ENCODE results near the gene TOPBP1. TPM values are rescaled to one million over a fixed set of nuclear protein-coding genes. Genes with fewer than 3 reads are reported as not detected.

Gene TOPBP1
- total and polyA plus RNA-seq, 2 of the 8 experiments (the other 6 are each of a cell fraction or from before 2014, with no cell fraction given), result 19.7 to 35.9 TPM

DNA sequence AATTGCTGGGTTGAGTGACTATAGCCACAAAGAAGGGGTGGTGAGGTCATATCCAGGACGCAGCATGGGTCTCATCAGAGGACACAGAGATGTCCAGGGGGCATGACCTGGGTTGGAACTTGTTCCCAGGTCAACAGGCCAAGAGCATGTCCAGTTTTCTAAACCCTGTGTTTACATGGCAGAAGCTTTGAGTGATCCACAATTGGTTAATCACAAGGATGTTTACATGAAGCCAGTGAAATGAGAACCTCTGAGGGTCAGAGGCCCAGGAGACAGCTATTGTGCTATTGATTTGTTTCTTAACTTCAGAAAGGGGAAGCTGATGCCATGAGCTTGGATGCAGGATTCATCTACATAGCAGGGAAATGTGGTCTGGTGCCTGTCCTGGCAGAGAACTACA is 42.2 kb upstream of the TOPBP1 start:
- FAIRE-seq, result no peak
- POLR2A ChIA-PET (ENCODE audit: partially characterized antibody), result no interaction called here
- Histone ChIP-seq H3K14ac (ENCODE audit: insufficient read length) (no peak overlapping the region), H4K20me1 (replicated peaks in 1 of 2; ENCODE audit: control insufficient read depth in 1 of 2, insufficient read depth in 2 of 2, low read length in 2 of 2) (no peaks in the 10 kb centered on the region), H2BK5ac (ENCODE audit: low read depth, low read length) (no peak overlapping the region), H3K36me3 (ENCODE audit: control insufficient read depth in 2 of 4, insufficient read depth in 4 of 4, low read length in 3 of 4) (no peaks in the 10 kb centered on the region), H4K8ac (ENCODE audit: extremely low read depth, insufficient read depth, low read length) (no peak overlapping the region), H3K23me2 (ENCODE audit: low read depth, low read length) (no peaks in the 10 kb centered on the region), H2BK15ac (ENCODE audit: low read length) (no peak overlapping the region), H3K79me1 (ENCODE audit: low read depth, low read length) (no peaks in the 10 kb centered on the region), H3K4me1 (replicated peaks in 1 of 4; ENCODE audit: control insufficient read depth in 3 of 4, insufficient read depth in 4 of 4, low read length in 3 of 4) (no peaks in the 10 kb centered on the region), H3K4me3 (ENCODE audit: extremely low read depth in 1 of 4, insufficient read depth in 2 of 4, low read depth in 3 of 4, low read length in 4 of 4) (no peak overlapping the region), H3K9me3 (ENCODE audit: insufficient read depth in 2 of 2, low read depth in 1 of 2, low read length in 1 of 2) (no peaks in the 10 kb centered on the region), H3K23ac (ENCODE audit: insufficient read length) (no peak overlapping the region), H2BK120ac (replicated peaks; ENCODE audit: low read depth, low read length) (no peak overlapping the region), H3K27ac (ENCODE audit: low read depth, low read length) (no peak overlapping the region), H2BK20ac (ENCODE audit: low read length) (no peak overlapping the region), H3K9ac (replicated peaks in 1 of 4; ENCODE audit: extremely low read depth in 1 of 4, low read depth in 3 of 4, low read length in 3 of 4) (no peak overlapping the region), H3K4ac (replicated peaks; ENCODE audit: insufficient read length, low read depth, low read length) (no peak overlapping the region), H3K56ac (replicated peaks; ENCODE audit: insufficient read length, low read depth, low read length) (no peak overlapping the region), H3K27me3 (replicated peaks in 1 of 4; ENCODE audit: control insufficient read depth in 3 of 4, extremely low read depth in 1 of 4, insufficient read depth in 3 of 4, low read length in 3 of 4) (no peaks in the 10 kb centered on the region; a peak in 1 of 7 replicates), H3K4me2 (ENCODE audit: insufficient read depth in 1 of 2, low read depth in 2 of 2, low read length in 2 of 2) (no peak overlapping the region), H3K79me2 (ENCODE audit: control insufficient read depth in 1 of 2, insufficient read depth in 2 of 2, low read length in 2 of 2) (no peaks in the 10 kb centered on the region), H3K18ac (ENCODE audit: extremely low read depth, low read length) (no peak overlapping the region), H4K91ac (replicated peaks; ENCODE audit: insufficient read length, low read length) (no peak overlapping the region), H2BK12ac (ENCODE audit: low read depth, low read length) (no peak overlapping the region), H2AFZ (ENCODE audit: low read length) (no peak overlapping the region), H2AK5ac (ENCODE audit: low read depth, low read length) (no peak overlapping the region), H4K5ac (ENCODE audit: insufficient read length, low read depth, low read length) (no peak overlapping the region)
- no peak for DNase-seq (ENCODE audit: low read depth in 1 of 2, low spot score in 2 of 2)
- TF ChIP-seq RBBP5 (IDR thresholded peaks at IDR 0.05; ENCODE audit: borderline replicate concordance, low read depth, low read length), result no peak
- no peak for TF ChIP-seq GABPA (IDR thresholded peaks at IDR 0.05; ENCODE audit: borderline replicate concordance, insufficient read depth, low read length)
- TF ChIP-seq KDM1A (IDR thresholded peaks at IDR 0.05; ENCODE audit: borderline replicate concordance, low read length), result no peak
- TF ChIP-seq SP1 (IDR thresholded peaks at IDR 0.05; ENCODE audit: low read depth, low read length), result no peak
- TF ChIP-seq TAF1 (IDR thresholded peaks at IDR 0.05; ENCODE audit: low read depth, low read length), result no peak
- no peak for TF ChIP-seq SRF (IDR thresholded peaks at IDR 0.05; ENCODE audit: low read depth, low read length)
- TF ChIP-seq RNF2 (IDR thresholded peaks at IDR 0.05; ENCODE audit: borderline replicate concordance, low read depth, low read length, missing control alignments, poor library complexity, severe bottlenecking), result no peak
- TF ChIP-seq HDAC2 (IDR thresholded peaks at IDR 0.05; ENCODE audit: borderline replicate concordance in 1 of 2, low read depth in 2 of 2, low read length in 2 of 2), result no peak
- no peak for TF ChIP-seq SIX5 (IDR thresholded peaks at IDR 0.05; ENCODE audit: low read depth, low read length)
- no peak for TF ChIP-seq SIRT6 (IDR thresholded peaks at IDR 0.05; ENCODE audit: low read length)
- no peak for TF ChIP-seq JUND (IDR thresholded peaks at IDR 0.05; ENCODE audit: low read length)
- 74% methylated on average over 1 of the region's 1 CpG; no CpG with 5 or more reads in 1 of the 2 experiments for WGBS, 2 experiments (ENCODE audit: extremely low coverage in 1 of 2, insufficient coverage in 1 of 2, insufficient read length in 1 of 2, insufficient replicate concordance in 2 of 2, low coverage in 1 of 2, low lambda C conversion rate in 2 of 2, missing lambda C conversion rate in 1 of 2)
- CTCF ChIA-PET (ENCODE audit: partially characterized antibody), result no interaction called here

Measured in H1 (cell line).